ENCODE data around the gene INTS14.

Gene INTS14

DNA sequence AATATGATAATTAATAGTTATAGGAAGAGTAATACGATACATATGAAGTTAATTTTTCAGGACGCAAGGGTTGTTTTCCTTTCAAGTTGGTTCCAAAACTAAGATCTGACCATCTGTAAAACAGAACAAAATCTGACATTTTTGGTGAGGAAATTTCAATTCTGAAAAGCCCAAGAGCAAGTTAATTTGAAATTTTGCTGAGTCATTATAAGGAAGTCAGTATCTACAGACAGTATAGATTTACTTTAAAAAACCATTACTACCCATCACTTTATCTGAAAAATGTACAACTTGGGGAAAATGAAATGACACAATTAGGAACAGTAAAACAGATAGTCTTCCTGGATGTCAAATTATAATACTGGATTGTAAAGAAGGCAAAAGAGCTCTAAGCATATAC lies 12.5 kb downstream of the INTS14 start:
- Histone ChIP-seq H3K27ac (ENCODE audit: low read depth, low read length) (no peak overlapping the region), H3K4me3 (ENCODE audit: low read length) (no peak overlapping the region), H3K9ac (ENCODE audit: low read length) (no peak overlapping the region), H3K27me3 (ENCODE audit: control insufficient read depth, insufficient read depth, low read length) (no peaks in the 10 kb centered on the region), H3K36me3 (ENCODE audit: control insufficient read depth, insufficient read depth, low read length) (peaks cover 21% of the 10 kb centered on the region), H3K4me1 (ENCODE audit: control insufficient read depth, insufficient read depth, low read length) (no peaks in the 10 kb centered on the region)

- no peak overlapping the region for H3K9ac ChIP-seq (ENCODE audit: low read length)
- no peaks in the 10 kb centered on the region for H3K27me3 ChIP-seq (ENCODE audit: control insufficient read depth, insufficient read depth, low read length)
- H3K36me3 ChIP-seq (ENCODE audit: control insufficient read depth, insufficient read depth, low read length): peaks cover 26% of the 10 kb centered on the region
- H3K27ac ChIP-seq (ENCODE audit: low read depth, low read length): no peak overlapping the region
- H3K4me1 ChIP-seq (ENCODE audit: control insufficient read depth, insufficient read depth, low read length): no peaks in the 10 kb centered on the region
- no peak overlapping the region for H3K4me3 ChIP-seq (ENCODE audit: low read length)
Observed at GRCh38 chr15:65595960-65596359, 15.0 kb downstream of the INTS14 start.

GRCh38 chr15:65587094-65587493 lies 23.8 kb downstream of the INTS14 start:
- H3K4me3 ChIP-seq (ENCODE audit: low read length): no peak overlapping the region
- H3K4me1 ChIP-seq (ENCODE audit: control insufficient read depth, insufficient read depth, low read length): no peaks in the 10 kb centered on the region
- H3K36me3 ChIP-seq (ENCODE audit: control insufficient read depth, insufficient read depth, low read length): peaks cover 26% of the 10 kb centered on the region
- no peak overlapping the region for H3K9ac ChIP-seq (ENCODE audit: low read length)
- no peak overlapping the region for H3K27ac ChIP-seq (ENCODE audit: low read depth, low read length)
- H3K27me3 ChIP-seq (ENCODE audit: control insufficient read depth, insufficient read depth, low read length): no peaks in the 10 kb centered on the region

- Histone ChIP-seq H3K36me3 (ENCODE audit: control insufficient read depth, insufficient read depth, low read length) (peaks cover 27% of the 10 kb centered on the region), H3K27ac (ENCODE audit: low read depth, low read length) (no peak overlapping the region)
Observed at GRCh38 chr15:65584241-65584640, 26.7 kb downstream of the INTS14 start.

GRCh38 chr15:65583701-65584100 lies 27.2 kb downstream of the INTS14 start:
- no peak overlapping the region for H3K9ac ChIP-seq (ENCODE audit: low read length)
- no peak overlapping the region for H3K4me3 ChIP-seq (ENCODE audit: low read length)
- no peaks in the 10 kb centered on the region for H3K27me3 ChIP-seq (ENCODE audit: control insufficient read depth, insufficient read depth, low read length)
- no peaks in the 10 kb centered on the region for H3K4me1 ChIP-seq (ENCODE audit: control insufficient read depth, insufficient read depth, low read length)
- H3K27ac ChIP-seq (ENCODE audit: low read depth, low read length): no peak overlapping the region
- H3K36me3 ChIP-seq (ENCODE audit: control insufficient read depth, insufficient read depth, low read length): peaks cover 25% of the 10 kb centered on the region

More at GRCh38 chr15:65584241-65584640, 26.7 kb downstream of the INTS14 start:
- Histone ChIP-seq H3K4me1 (ENCODE audit: control insufficient read depth, insufficient read depth, low read length) (no peaks in the 10 kb centered on the region), H3K4me3 (ENCODE audit: low read length) (no peak overlapping the region), H3K27me3 (ENCODE audit: control insufficient read depth, insufficient read depth, low read length) (no peaks in the 10 kb centered on the region), H3K9ac (ENCODE audit: low read length) (no peak overlapping the region)

DNA sequence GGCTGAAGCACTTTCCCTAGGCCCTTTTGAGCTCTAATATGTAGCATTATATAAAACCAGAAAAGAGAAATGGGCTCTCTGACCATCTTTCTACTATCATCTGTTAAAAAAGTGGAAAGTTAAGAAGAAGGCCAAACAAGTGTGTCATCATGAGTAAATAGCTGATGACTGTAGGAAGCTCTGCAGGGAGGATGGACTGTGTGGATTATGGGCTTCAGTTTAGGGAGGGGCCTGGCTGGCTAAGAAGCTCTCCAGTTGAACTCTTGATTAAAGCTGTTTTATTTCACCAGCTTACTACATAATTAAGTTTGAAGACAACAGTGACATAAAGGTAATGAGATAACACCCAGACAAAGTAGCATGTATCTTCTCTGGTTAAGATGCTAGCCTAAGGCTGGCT lies 30.6 kb downstream of the INTS14 start:
- Histone ChIP-seq H3K27me3 (ENCODE audit: control insufficient read depth, insufficient read depth, low read length) (no peaks in the 10 kb centered on the region), H3K36me3 (ENCODE audit: control insufficient read depth, insufficient read depth, low read length) (peaks cover 25% of the 10 kb centered on the region), H3K27ac (ENCODE audit: low read depth, low read length) (no peak overlapping the region), H3K4me1 (ENCODE audit: control insufficient read depth, insufficient read depth, low read length) (no peaks in the 10 kb centered on the region), H3K9ac (ENCODE audit: low read length) (no peak overlapping the region), H3K4me3 (ENCODE audit: low read length) (no peak overlapping the region)

GRCh38 chr15:65579762-65580161 lies 31.2 kb downstream of the INTS14 start:
- no peak overlapping the region for H3K27ac ChIP-seq (ENCODE audit: low read depth, low read length)
- H3K27me3 ChIP-seq (ENCODE audit: control insufficient read depth, insufficient read depth, low read length): no peaks in the 10 kb centered on the region
- peaks cover 25% of the 10 kb centered on the region for H3K36me3 ChIP-seq (ENCODE audit: control insufficient read depth, insufficient read depth, low read length)
- no peak overlapping the region for H3K4me3 ChIP-seq (ENCODE audit: low read length)
- H3K9ac ChIP-seq (ENCODE audit: low read length): no peak overlapping the region
- H3K4me1 ChIP-seq (ENCODE audit: control insufficient read depth, insufficient read depth, low read length): no peaks in the 10 kb centered on the region

DNA sequence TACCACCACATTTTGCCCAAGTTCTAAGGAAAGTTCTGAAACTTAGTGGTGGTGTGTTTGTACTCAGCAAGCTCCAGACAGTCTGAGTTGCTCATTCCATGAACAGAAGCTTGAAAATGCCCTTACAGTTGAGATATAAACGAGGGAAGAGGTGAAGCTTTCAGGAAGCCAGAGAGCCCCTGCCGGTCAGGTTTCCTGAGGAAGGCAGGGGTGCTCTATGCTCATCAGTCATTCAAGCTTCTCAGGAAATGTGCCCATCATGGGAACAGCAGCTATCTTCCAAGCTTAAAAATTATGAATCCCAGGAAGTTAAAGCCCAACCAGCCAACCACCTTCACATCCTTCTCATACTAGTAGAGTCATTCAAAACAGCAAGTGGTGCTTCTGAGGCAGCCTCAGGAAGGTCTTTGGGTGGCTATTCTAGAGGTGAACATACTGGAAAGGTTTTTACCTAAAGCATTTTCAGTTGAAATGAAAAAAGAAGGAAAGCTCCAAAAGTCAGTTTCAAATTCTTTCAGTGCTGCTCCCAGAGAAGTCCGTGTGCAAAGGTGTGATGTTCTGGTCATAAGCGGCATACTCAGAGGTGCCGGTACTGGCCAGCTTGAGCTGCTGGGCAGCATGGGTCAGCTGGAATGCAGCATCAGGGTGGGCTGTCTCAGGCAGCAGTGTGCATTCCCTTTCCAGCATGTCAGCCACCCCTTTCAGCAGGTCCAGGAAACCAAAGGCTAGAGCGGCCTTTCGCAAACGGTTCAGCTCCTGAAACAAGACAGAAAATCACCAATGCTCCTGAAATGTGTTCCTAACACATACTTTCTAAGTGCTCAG lies 31.8 kb downstream of the INTS14 start:
- H3K27me3 ChIP-seq (ENCODE audit: control insufficient read depth, insufficient read depth, low read length): no peaks in the 10 kb centered on the region
- peaks cover 20% of the 10 kb centered on the region for H3K36me3 ChIP-seq (ENCODE audit: control insufficient read depth, insufficient read depth, low read length)
- H3K4me1 ChIP-seq (ENCODE audit: control insufficient read depth, insufficient read depth, low read length): no peaks in the 10 kb centered on the region
- no peak overlapping the region for H3K9ac ChIP-seq (ENCODE audit: low read length)
- H3K27ac ChIP-seq (ENCODE audit: low read depth, low read length): no peak overlapping the region
- H3K4me3 ChIP-seq (ENCODE audit: low read length): no peak overlapping the region

- Histone ChIP-seq H3K9ac (ENCODE audit: low read length) (no peak overlapping the region), H3K4me1 (ENCODE audit: control insufficient read depth, insufficient read depth, low read length) (no peaks in the 10 kb centered on the region), H3K4me3 (ENCODE audit: low read length) (no peak overlapping the region), H3K36me3 (ENCODE audit: control insufficient read depth, insufficient read depth, low read length) (peaks cover 20% of the 10 kb centered on the region), H3K27ac (ENCODE audit: low read depth, low read length) (no peak overlapping the region), H3K27me3 (ENCODE audit: control insufficient read depth, insufficient read depth, low read length) (no peaks in the 10 kb centered on the region)
Observed at GRCh38 chr15:65577129-65577996, 33.6 kb downstream of the INTS14 start.

- Histone ChIP-seq H3K4me1 (ENCODE audit: control insufficient read depth, insufficient read depth, low read length) (no peaks in the 10 kb centered on the region), H3K27ac (ENCODE audit: low read depth, low read length) (no peak overlapping the region), H3K9ac (ENCODE audit: low read length) (no peak overlapping the region), H3K4me3 (ENCODE audit: low read length) (no peak overlapping the region), H3K36me3 (ENCODE audit: control insufficient read depth, insufficient read depth, low read length) (peaks cover 20% of the 10 kb centered on the region), H3K27me3 (ENCODE audit: control insufficient read depth, insufficient read depth, low read length) (no peaks in the 10 kb centered on the region)
Observed at GRCh38 chr15:65576664-65577063, 34.3 kb downstream of the INTS14 start.

DNA sequence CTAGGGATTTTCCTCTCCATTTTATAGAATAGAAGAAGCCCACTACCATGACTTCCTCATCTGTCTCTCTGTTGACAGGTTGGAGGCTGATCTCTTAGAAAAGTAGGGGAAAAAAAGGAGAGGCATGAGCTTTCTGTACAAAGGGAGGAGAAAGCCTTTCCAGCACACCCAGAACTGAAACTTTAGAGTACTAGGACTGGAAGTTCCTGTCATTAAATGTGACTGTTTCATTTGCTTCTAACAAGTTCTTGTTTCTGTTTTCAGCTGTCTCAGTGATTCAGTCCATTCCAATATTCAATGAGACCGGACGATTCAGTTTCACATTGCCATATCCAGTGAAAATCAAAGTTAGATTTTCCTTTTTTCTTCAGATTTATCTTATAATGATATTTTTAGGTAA lies 39.0 kb downstream of the INTS14 start:
- H3K4me1 ChIP-seq (ENCODE audit: control insufficient read depth, insufficient read depth, low read length): no peaks in the 10 kb centered on the region
- no peaks in the 10 kb centered on the region for H3K36me3 ChIP-seq (ENCODE audit: control insufficient read depth, insufficient read depth, low read length)
- H3K4me3 ChIP-seq (ENCODE audit: low read length): no peak overlapping the region
- no peak overlapping the region for H3K9ac ChIP-seq (ENCODE audit: low read length)
- no peak overlapping the region for H3K27ac ChIP-seq (ENCODE audit: low read depth, low read length)
- no peaks in the 10 kb centered on the region for H3K27me3 ChIP-seq (ENCODE audit: control insufficient read depth, insufficient read depth, low read length)

DNA sequence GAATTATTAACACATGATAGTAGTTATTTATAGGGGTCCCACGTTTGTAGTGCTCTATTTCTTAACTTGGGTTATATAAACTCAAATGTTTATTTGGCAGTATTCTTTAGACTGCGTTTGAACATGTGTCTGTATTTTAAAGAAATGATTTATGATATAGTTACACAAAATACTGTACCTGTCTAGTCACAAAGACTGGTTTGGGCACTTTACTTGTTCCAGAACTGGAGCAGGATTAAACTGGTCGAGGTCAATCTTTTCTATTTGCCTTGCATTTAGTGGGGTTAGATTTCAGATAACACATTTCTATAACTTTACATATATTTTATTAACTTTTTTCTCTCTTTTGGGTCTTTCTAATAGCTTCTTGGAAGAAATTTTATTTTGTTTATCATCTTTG lies 41.2 kb downstream of the INTS14 start:
- H3K9ac ChIP-seq (ENCODE audit: low read length): no peak overlapping the region
- H3K27ac ChIP-seq (ENCODE audit: low read depth, low read length): no peak overlapping the region
- peaks cover 3% of the 10 kb centered on the region for H3K36me3 ChIP-seq (ENCODE audit: control insufficient read depth, insufficient read depth, low read length)
- H3K27me3 ChIP-seq (ENCODE audit: control insufficient read depth, insufficient read depth, low read length): no peaks in the 10 kb centered on the region
- H3K4me3 ChIP-seq (ENCODE audit: low read length): no peak overlapping the region
- no peaks in the 10 kb centered on the region for H3K4me1 ChIP-seq (ENCODE audit: control insufficient read depth, insufficient read depth, low read length)
